Measurements from ENCODE around the gene KLHL3. TPM values are rescaled to one million over a fixed set of nuclear protein-coding genes. Genes with fewer than 3 reads are reported as not detected.

KLHL3 gene
- total and polyA plus RNA-seq, 9 of the 15 experiments (the other 6 are each of a cell fraction or from before 2014, with no cell fraction given), result under 0.01 to 1.5 (median 0.22) TPM

GRCh38 chr5:137660349-137660817 is 75.5 kb downstream of the KLHL3 start (continued):
- TF ChIP-seq REST (IDR thresholded peaks at IDR 0.05; ENCODE audit: borderline replicate concordance), result peak; percentile 66
- no peak for TF ChIP-seq REST (CRISPR knock-in tag; IDR thresholded peaks at IDR 0.05; ENCODE audit: low read depth)

GRCh38 chr5:137659209-137659608 is 76.7 kb downstream of the KLHL3 start:
- Histone ChIP-seq H3K9me3 (replicated peaks; ENCODE audit: control insufficient read depth, insufficient read depth, low read depth, low read length) (no peaks in the 10 kb centered on the region), H4K20me1 (replicated peaks; ENCODE audit: control insufficient read depth, insufficient read depth, low read length) (no peaks in the 10 kb centered on the region; the same call in 1 of the 2 replicates), H3K27ac (ENCODE audit: extremely low read depth, low read depth, low read length) (no peak overlapping the region), H3K79me2 (ENCODE audit: control insufficient read depth, insufficient read depth, low read length) (no peaks in the 10 kb centered on the region), H3K9ac (ENCODE audit: insufficient read depth in 1 of 2, low read depth in 2 of 2, low read length in 2 of 2) (no peak overlapping the region), H3K36me3 (ENCODE audit: control insufficient read depth, insufficient read depth, low read length) (no peaks in the 10 kb centered on the region), H3K4me2 (ENCODE audit: insufficient read depth, low read length) (no peak overlapping the region), H3K27me3 (ENCODE audit: control insufficient read depth in 2 of 2, insufficient read depth in 2 of 2, low read length in 2 of 2) (peaks cover 0 to 2% of the 10 kb centered on the region in 2 experiments; a peak in 1 of 5 replicates), H3K4me3 (no peak overlapping the region), H3K9me1 (ENCODE audit: control insufficient read depth, insufficient read depth, low read length) (no peaks in the 10 kb centered on the region), H3K4me1 (replicated peaks in 1 of 2; ENCODE audit: control insufficient read depth in 2 of 2, insufficient read depth in 2 of 2, low read length in 2 of 2) (no peaks in the 10 kb centered on the region), H2AFZ (ENCODE audit: low read depth, low read length) (no peak overlapping the region)
- no TSS peak for BruUV-seq (replicated peaks)
- POLR2A ChIA-PET, result interaction anchor here (1.0 kb wide), 1 partner anchor 431 kb away, joined by 3 read pairs; no protein-coding TSS in a partner anchor
- CTCF ChIA-PET (ENCODE audit: low intra/inter-chr PET ratio), result interaction anchor here (0.7 kb wide), 1 partner anchor 377 kb away, joined by 4 read pairs; no protein-coding TSS in a partner anchor
- ATAC-seq, result no peak
- DNase-seq (ENCODE audit: extremely low read depth in 1 of 4, low spot score in 3 of 4), result no peak
- in situ Hi-C loops (cut with MboI), result loop anchor here (10.0 kb wide), 1 partner anchor 476 kb away; the partner anchor contains the start of gene NME5
- no peak for FAIRE-seq
- intact Hi-C loops (cut with micrococcal nuclease), result no loop called here
- TF ChIP-seq CHD4 (IDR thresholded peaks at IDR 0.05; ENCODE audit: insufficient read depth, insufficient replicate concordance, low read depth, low read length, poor library complexity, severe bottlenecking) (no peak), BDP1 (IDR thresholded peaks at IDR 0.05; ENCODE audit: insufficient read depth, insufficient read length) (no peak), RNF219 (CRISPR knock-in tag; IDR thresholded peaks at IDR 0.05) (no peak), ELF1 (tag; IDR thresholded peaks at IDR 0.05) (no peak), RUNX1 (IDR thresholded peaks at IDR 0.05; ENCODE audit: low read depth) (no peak), HMGN3 (IDR thresholded peaks at IDR 0.05; ENCODE audit: borderline replicate concordance, extremely low read depth, insufficient read length, low read depth, low read length) (no peak), CBX3 (IDR thresholded peaks at IDR 0.05; ENCODE audit: borderline replicate concordance in 1 of 2, low read length in 2 of 2) (no peak), ZNF232 (CRISPR knock-in tag; IDR thresholded peaks at IDR 0.05) (no peak)
